Measurements from ENCODE around the gene ARHGAP33.

The ARHGAP33 gene

DNA sequence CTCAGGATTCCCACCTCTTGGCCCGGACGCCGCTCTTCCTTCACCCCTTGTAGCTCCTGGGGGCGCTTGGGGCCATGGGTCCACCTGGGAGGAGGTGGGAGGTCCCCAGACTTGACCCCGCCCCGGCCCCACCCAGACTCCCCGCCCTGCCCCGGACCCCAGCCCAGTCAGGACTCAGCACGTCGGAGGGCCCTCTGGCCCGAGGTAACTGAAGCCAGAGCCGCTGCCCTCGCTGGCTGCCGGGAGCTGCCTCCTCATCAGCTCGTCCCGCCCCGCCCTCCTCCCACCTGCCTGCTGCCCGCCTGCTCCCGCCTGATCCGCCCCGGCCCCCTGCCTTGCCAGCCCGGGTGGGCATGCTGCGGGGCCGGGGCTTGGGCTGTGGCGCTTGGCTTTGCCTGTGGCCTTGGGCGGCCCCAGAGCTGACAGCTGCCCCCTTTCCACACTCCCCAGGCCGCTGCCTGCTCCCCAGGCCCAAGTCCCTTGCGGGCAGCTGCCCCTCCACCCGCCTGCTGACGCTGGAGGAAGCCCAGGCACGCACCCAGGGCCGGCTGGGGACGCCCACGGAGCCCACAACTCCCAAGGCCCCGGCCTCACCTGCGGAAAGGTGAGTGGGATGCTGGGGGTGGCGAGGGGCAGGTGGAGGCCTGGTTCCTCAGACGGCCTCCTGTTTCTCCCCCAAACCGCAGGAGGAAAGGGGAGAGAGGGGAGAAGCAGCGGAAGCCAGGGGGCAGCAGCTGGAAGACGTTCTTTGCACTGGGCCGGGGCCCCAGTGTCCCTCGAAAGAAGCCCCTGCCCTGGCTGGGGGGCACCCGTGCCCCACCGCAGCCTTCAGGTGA, 9.4 kb downstream of the ARHGAP33 start:
- no peak overlapping the region for H3K4me3 ChIP-seq (ENCODE audit: low read length)
- TF ChIP-seq ZNF274 (IDR thresholded peaks at IDR 0.05; ENCODE audit: low read depth, low read length), result no peak

DNA sequence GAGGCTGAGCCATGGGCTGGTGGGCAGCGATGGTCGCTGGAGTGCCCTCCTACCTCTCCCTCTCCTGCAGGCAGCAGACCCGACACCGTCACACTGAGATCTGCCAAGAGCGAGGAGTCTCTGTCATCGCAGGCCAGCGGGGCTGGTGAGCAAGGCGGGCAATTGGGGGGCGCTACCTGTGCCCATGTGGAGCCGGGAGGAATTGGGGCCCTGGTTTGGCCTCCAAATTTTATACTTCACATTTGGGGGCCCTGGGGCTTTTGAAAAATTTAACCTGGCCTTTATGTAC, 9.9 kb downstream of the ARHGAP33 start:
- no peak overlapping the region for H3K4me3 ChIP-seq (ENCODE audit: low read length)
- no peak for TF ChIP-seq ZNF274 (IDR thresholded peaks at IDR 0.05; ENCODE audit: low read depth, low read length)

DNA sequence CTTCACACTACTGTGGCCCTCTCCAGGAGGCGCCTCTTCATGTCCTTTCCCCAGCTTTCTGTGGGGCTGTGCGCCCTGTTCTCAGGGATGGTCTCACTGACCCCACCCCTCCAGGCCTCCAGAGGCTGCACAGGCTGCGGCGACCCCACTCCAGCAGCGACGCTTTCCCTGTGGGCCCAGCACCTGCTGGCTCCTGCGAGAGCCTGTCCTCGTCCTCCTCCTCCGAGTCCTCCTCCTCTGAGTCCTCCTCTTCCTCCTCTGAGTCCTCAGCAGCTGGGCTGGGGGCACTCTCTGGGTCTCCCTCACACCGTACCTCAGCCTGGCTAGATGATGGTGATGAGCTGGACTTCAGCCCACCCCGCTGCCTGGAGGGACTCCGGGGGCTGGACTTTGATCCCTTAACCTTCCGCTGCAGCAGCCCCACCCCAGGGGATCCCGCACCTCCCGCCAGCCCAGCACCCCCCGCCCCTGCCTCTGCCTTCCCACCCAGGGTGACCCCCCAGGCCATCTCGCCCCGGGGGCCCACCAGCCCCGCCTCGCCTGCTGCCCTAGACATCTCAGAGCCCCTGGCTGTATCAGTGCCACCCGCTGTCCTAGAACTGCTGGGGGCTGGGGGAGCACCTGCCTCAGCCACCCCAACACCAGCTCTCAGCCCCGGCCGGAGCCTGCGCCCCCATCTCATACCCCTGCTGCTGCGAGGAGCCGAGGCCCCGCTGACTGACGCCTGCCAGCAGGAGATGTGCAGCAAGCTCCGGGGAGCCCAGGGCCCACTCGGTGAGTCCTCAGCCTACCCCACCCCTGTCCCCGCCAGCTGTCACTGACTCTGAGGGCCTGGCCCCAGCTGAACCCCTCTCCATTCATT, 11.2 kb downstream of the ARHGAP33 start:
- H3K4me3 ChIP-seq (ENCODE audit: low read length), result no peak overlapping the region
- no peak for TF ChIP-seq ZNF274 (IDR thresholded peaks at IDR 0.05; ENCODE audit: low read depth, low read length)

DNA sequence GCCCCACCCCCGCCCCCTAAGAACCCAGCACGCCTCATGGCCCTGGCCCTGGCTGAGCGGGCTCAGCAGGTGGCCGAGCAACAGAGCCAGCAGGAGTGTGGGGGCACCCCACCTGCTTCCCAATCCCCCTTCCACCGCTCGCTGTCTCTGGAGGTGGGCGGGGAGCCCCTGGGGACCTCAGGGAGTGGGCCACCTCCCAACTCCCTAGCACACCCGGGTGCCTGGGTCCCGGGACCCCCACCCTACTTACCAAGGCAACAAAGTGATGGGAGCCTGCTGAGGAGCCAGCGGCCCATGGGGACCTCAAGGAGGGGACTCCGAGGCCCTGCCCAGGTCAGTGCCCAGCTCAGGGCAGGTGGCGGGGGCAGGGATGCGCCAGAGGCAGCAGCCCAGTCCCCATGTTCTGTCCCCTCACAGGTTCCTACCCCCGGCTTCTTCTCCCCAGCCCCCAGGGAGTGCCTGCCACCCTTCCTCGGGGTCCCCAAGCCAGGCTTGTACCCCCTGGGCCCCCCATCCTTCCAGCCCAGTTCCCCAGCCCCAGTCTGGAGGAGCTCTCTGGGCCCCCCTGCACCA, 11.9 kb downstream of the ARHGAP33 start:
- no peak overlapping the region for H3K4me3 ChIP-seq (ENCODE audit: low read length)
- no peak for TF ChIP-seq ZNF274 (IDR thresholded peaks at IDR 0.05; ENCODE audit: low read depth, low read length)

DNA sequence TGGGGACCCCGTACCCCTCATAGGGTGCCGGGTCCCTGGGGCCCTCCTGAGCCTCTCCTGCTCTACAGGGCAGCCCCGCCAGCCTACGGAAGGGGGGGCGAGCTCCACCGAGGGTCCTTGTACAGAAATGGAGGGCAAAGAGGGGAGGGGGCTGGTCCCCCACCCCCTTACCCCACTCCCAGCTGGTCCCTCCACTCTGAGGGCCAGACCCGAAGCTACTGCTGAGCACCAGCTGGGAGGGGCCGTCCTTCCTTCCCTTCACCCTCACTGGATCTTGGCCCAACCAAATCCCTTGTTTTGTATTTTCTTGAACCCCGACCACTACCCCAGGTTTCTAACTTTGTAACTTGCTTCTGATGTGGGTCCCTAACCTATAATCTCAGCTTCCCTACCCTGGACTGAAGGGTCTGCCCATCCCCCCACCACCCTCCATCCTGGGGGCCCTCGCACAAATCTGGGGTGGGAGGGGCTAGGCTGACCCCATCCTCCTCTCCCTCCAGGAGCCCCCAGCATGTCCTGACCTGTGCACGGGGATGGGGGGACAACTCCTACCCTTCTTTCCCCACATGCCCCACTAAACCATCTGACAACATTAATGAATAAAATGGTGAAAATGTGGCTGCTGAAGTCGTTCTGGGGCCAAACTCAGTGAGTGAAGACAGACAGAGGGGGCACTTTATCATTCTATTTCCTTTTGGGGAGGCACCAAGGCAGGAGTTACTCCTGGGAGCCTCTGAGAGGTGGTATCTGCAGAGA, 13.0 kb downstream of the ARHGAP33 start:
- H3K4me3 ChIP-seq (ENCODE audit: low read length), result no peak overlapping the region
- no peak for TF ChIP-seq ZNF274 (IDR thresholded peaks at IDR 0.05; ENCODE audit: low read depth, low read length)

DNA sequence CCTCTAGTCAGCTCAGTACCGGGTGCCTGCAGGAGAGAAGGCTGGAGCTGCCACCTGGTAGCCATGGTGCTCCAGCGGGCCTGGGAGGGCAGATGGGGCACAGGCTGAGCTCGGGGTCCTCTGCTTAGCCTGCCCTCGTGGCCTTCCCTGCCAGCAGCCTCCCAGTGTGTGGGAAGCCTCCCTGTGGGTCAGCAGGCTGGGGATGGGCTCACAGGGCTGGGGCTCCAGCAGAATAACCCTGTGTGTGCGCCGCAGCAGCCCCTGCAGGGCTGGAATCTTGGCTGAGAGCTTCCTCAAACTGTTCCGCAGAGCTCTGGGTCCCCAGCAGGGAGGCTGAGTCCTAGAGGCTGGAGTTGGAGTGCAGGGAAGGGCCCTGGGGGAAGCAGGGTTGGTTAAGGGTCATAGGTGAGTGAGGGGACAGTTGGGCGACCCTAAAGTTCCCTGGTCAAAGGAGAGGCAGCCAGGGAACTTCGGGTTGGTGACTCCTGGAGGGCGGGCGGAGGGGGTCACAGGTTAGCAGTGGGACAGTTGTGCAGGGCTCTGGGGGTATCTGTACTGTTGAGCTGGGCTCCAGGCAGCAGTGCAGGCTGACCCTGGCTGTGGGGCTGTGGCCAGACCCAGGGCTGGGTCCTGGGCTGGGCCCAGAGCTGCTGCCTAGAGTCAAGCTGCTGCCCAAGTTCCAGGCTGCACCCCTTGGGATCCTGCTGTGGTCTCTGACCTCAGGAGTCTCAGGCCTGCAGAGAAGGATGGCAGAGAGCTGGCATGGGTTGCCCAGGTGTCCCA, 14.0 kb downstream of the ARHGAP33 start:
- H3K4me3 ChIP-seq (ENCODE audit: low read length), result no peak overlapping the region
- TF ChIP-seq ZNF274 (IDR thresholded peaks at IDR 0.05; ENCODE audit: low read depth, low read length), result no peak

DNA sequence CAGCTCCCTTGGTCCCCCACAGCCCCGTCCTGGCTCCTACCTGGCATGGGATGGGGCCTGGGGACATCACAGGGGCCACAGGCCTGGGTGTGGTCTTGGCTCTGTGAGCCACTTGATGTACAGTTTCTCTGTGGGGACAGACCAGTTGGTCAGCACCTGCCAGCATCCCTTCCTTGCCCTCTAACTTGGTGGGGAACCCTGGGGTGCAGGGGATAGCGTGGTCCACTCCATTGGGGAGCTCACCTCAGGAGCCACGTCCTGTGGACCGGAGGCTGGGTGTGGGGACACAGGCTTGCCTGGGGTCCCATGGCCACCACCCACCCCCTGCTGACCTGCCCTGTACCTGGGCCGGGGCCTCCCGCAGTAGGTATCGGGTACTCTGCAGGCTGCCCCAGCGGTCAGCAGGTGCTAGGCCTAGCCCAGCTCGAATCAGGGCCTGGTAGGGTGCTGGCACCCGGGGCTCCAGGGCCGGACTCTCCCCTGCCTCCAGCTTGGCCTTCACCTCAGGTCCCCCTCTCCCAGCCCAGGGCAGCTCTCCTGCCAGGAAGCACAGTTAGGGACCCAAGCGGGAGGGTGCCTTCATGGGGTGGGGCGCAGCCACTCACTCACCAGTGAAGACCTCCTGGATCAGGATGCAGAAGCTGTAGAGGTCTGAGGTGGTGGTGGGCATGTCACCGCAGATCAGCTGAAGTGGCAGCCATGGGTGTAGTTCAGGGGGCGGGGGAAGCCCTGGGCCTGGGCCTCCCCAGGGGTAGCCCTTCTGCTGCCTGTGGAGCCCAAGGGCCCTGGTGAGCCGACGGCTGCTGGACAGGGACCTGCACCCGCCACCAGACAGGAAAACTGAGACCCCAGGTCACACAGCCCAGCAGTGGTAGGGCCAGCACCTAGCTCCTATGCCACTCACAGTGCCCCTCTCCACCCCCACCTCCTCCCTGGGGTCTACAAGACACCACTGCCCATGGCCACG, 14.9 kb downstream of the ARHGAP33 start:
- no peak overlapping the region for H3K4me3 ChIP-seq (ENCODE audit: low read length)
- no peak for TF ChIP-seq ZNF274 (IDR thresholded peaks at IDR 0.05; ENCODE audit: low read depth, low read length)

DNA sequence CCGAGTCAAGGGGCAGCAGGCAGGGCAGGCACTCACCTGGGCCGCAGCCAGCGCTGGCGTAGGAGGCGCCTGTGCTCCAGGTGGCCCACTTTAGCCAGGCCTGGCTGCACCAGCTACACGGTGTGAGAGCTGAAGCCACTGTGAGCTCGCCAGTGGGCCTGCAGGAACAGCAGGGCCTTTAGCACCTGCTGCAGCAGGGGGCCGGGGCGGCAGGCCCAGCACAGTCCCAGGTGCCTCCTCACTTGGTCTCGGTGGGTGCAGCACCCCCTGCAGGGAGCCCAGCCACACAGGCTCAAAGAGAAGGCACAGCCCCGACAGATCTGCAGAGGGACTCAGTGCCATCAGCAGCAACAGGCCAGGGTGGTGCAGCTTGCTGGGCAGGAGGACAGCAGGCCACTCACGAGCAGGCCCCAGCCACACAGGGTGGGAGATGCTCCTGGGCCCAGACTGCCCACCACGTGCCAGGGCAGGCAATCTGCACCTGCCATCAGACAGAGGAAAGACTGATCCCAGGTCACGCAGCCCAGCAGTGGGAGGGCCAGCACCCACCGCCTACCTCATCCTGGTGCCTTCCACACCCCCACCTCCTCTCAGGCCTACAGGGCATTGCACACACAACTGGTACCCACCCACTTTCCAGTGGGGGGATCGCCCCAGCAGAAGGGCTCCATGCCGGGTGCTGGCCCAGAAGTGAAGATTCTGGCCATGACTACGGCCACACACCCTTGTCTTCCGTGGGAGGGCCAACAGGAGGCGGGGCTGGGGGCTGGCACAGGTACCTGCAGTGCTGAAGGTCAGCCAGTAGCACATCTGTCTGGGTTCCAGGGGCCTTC, 15.8 kb downstream of the ARHGAP33 start:
- no peak overlapping the region for H3K4me3 ChIP-seq (ENCODE audit: low read length)
- TF ChIP-seq ZNF274 (IDR thresholded peaks at IDR 0.05; ENCODE audit: low read depth, low read length), result no peak

DNA sequence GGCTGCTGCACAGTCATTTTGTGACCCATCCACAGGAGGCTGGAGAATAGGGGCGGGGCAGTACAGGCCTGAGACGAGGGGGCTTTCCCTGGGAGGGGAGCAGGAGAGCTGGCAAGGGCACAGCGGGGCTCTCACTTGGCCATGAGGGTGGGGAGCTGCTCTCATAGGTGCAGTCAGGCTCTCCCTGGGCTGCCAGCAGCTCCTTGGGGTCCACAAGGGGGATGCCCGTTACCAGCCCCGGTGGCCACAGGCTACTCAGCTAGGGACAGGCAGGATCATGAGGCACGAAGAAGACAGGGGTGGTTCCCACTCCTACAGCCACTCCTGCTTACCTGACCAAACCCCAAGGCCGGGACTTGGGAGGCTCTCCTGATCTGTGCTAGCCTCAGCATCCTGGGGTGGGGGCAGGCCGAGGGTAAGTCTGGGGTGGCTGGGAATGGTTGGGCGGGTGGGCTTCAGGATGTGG, 16.5 kb downstream of the ARHGAP33 start:
- no peak for TF ChIP-seq ZNF274 (IDR thresholded peaks at IDR 0.05; ENCODE audit: low read depth, low read length)
- no peak overlapping the region for H3K4me3 ChIP-seq (ENCODE audit: low read length)

DNA sequence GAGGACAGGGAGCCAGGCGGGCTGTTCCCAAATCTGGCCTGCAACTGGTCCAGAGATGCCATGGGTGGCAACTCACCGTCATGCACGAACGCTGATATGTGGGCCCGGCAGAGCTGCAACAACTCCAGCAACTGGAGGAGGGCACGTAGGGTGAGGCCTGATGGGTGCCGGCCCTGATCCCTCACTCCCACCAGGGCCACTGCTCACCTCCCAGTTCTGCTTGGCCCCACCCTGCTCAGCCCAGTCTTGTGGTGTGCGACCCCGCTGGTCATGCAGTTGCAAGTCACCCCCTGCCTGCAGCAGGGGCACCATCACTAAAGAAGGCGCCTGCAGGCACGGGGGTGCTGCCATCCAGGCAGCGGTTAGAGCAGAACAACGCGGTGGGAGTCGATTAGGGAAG, 16.9 kb downstream of the ARHGAP33 start:
- no peak overlapping the region for H3K4me3 ChIP-seq (ENCODE audit: low read length)
- TF ChIP-seq ZNF274 (IDR thresholded peaks at IDR 0.05; ENCODE audit: low read depth, low read length), result no peak

DNA sequence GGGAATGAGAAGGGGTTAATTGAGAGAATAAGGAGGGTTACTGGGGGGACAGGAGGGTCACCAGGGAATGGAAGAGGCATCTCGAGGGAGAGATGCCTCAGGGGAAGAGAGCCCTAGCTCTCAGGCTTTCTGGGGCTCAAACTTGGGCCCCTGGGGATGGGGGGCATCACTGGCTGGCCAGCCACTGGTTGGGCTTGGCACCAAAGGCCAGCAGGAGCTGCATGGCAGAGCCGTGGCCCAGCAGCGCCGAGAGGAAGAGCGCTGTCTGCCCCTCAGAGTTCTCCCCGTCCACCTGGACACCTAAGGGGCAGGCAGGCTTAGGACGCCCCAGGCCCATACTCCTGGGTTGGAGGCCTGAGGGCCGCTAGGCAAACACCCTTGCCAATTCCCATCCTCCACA, 17.5 kb downstream of the ARHGAP33 start:
- TF ChIP-seq ZNF274 (IDR thresholded peaks at IDR 0.05; ENCODE audit: low read depth, low read length), result no peak
- no peak overlapping the region for H3K4me3 ChIP-seq (ENCODE audit: low read length)
